GM12872 (cell line): ENCODE data around the gene EHBP1L1.

Experiments
- CTCF ChIP-seq: IDR thresholded peaks from 3 replicates; pipeline ENCODE4 v1.5.1; 2011; ENCODE audit warnings: low read depth, mild to moderate bottlenecking, low read length, moderate library complexity; ENCODE audit not compliant: insufficient read depth

Gene EHBP1L1

DNA sequence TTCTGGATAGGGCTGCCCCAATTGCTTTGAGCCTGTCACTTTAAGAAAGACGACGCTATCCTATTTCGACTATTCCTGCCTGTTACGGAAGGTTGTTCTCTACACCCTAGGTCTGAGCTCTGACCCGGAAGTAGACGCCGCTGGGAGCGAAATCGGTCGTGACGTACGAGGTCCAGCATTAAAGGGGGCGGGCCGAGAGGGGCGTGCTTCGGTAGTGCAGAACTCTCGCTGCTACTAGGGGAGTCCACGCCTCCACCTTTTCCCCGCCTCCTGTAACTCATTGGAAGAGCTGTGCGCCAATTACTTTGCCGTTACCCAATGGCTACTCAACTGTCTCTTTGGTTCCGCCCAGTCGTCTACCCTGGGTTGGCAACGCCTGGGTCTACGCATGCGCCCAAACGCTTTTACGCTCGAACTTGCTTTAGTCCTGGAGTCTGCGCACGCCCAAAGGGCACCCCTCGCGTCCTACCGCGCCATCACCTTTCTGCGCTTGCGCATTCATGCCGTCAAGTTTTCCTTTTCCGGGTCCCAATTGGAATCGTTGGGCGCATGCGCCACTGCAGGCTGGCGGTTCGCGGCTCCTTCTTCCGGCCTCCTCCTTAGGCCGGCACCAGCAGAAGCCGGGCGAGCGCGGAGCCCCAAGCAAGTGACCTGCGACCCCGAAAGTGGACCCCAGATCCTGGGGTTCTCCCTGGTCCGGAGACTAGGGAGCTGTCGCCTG is 39.5 kb downstream of the EHBP1L1 start, which contains the start of gene PCNX3:
Gene PCNX3, plus strand, starts transcription at position 548 of the 721 bp plus-strand sequence. CDS start 536 bp downstream, outside the sequence.
- no peak for TF ChIP-seq CTCF

DNA sequence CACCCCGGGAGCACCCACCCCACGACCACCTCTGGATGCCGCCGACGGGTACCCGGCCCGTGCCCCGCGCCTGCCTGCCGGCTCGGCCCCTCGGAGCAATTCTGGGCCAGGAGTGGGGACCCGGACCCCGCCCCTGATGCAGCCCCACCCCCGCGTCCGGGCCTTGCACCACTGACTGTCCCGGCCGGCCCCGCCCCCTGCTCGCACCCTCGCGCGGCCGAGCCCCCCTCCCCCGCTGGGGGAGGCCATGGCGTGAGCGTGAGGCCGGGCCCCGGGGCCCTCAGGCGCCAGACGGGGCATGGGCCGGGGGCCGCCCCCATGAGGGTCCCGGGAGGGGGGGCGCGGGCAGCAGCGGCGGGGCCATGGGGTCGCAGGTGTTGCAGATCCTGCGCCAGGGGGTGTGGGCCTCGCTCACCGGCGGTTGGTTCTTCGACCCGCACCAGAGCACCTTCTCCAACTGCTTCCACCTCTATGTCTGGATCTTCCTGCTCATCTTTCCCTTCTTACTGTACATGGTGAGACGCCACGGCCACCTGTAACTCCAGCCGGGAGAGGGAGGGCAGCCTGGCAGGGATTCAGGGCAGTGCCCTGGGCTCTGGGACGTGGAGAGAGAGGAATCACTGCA is 40.2 kb downstream of the EHBP1L1 start:
- no peak for TF ChIP-seq CTCF

GRCh38 chr11:65616575-65617001 is 40.7 kb downstream of the EHBP1L1 start:
- no peak for TF ChIP-seq CTCF

GRCh38 chr11:65617136-65617850 is 41.4 kb downstream of the EHBP1L1 start:
- TF ChIP-seq CTCF: no peak

- no peak for TF ChIP-seq CTCF
Measured at GRCh38 chr11:65617990-65618751, 42.3 kb downstream of the EHBP1L1 start.

- no peak for TF ChIP-seq CTCF
Measured at GRCh38 chr11:65618763-65619162, 42.9 kb downstream of the EHBP1L1 start.

DNA sequence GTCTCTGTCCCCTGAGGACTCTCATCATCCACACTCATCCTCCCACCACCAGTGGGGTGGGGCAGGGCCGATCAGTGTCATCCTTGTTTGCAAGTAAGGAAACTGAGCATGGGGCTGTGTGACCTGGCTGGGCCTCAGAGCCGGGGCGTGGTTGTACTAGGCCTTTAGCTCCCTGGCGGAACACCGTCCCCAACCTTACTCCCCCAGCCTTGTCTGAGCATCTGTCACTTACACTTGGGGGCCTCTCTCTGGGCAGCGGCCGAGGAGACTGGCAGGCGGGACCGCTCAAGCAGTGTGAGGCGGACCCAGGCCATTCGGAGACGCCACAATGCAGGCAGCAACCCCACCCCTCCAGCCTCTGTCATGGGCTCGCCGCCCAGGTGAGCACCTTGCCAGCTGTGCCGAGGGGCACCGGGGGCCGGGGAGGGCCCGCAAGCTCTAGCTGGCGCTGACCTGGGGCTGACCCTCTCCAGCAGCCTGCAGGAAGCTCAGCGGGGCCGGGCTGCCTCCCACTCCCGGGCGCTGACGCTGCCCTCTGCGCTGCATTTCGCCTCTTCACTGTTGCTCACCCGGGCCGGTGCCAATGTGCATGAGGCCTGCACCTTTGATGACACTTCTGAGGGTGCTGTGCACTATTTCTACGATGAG is 43.6 kb downstream of the EHBP1L1 start:
- no peak for TF ChIP-seq CTCF
